ENCODE measurements around the gene FSTL5. TPM values are rescaled to one million over a fixed set of nuclear protein-coding genes. Genes with fewer than 3 reads are reported as not detected.

Gene FSTL5
- total and polyA plus RNA-seq, 2 of the 13 experiments (the other 11 are each of a cell fraction or from before 2014, with no cell fraction given) = 0.03 to 0.07 TPM

DNA sequence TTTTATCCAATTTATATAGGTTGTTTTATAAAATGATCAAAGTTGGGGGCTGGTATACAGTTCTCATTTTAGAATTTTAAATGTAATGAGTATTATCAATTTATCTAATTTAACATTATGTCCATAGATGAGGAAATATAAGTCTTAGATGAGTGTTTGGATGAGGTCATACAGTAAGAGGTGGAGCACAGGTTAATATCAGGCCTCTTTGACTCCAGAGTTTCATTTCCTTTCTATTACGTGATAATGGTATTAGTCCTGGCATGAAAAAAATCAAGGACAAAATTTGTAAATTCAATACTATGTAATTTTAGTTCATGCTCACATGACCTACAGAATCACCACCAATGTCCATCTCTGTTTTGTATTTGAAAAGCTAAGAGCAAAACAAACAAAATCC, 269.8 kb downstream of the FSTL5 start:
- DNase-seq (ENCODE audit: low spot score) (no peak), ATAC-seq (no peak), FAIRE-seq (no peak)
- H3K4me3 ChIP-seq (replicated peaks in 1 of 3; ENCODE audit: insufficient read depth in 1 of 3, low read depth in 2 of 3, low read length in 3 of 3) = no peak overlapping the region
- in situ Hi-C loops (cut with HindIII; ENCODE audit: extremely low pct_ligation_motif_present, low pct_unique_long_range_greater_than_20kb) (no loop called here), intact Hi-C loops (cut with micrococcal nuclease; ENCODE audit: unreplicated experiment) (no loop called here)
- CTCF ChIA-PET (ENCODE audit: low intra/inter-chr PET ratio, low total read pairs) = no interaction called here
- no peaks in the 10 kb centered on the region for H3K27me3 ChIP-seq (ENCODE audit: control insufficient read depth in 1 of 2, insufficient read depth in 2 of 2, low read length in 2 of 2)
- no peaks in the 10 kb centered on the region for H3K4me1 ChIP-seq (ENCODE audit: insufficient read depth, low read length)
- H3K9me3 ChIP-seq (ENCODE audit: low read length) = no peaks in the 10 kb centered on the region
- H3K4me2 ChIP-seq (ENCODE audit: low read depth, low read length) = no peak overlapping the region
- no peak overlapping the region for H3K27ac ChIP-seq (ENCODE audit: extremely low read length, insufficient read depth, low read length)
- WGBS (ENCODE audit: low lambda C conversion rate) = 6% methylated on average over 1 of the region's 1 CpG
- H2AFZ ChIP-seq (ENCODE audit: low read length) = no peak overlapping the region
- H3K36me3 ChIP-seq (replicated peaks in 1 of 2; ENCODE audit: control insufficient read depth in 1 of 2, insufficient read depth in 2 of 2, low read length in 2 of 2) = no peaks in the 10 kb centered on the region
- H3K9ac ChIP-seq (ENCODE audit: insufficient read depth, low read depth, low read length) = no peak overlapping the region
- POLR2A ChIA-PET = no interaction called here
- no peaks in the 10 kb centered on the region for H3K79me2 ChIP-seq (ENCODE audit: insufficient read depth, low read length)
- no peaks in the 10 kb centered on the region for H4K20me1 ChIP-seq (ENCODE audit: insufficient read depth, low read length)
- no TSS peak for BruUV-seq (replicated peaks)
- TF ChIP-seq MBD4 (IDR thresholded peaks at IDR 0.05; ENCODE audit: borderline replicate concordance, low read length) (no peak), ATF7 (IDR thresholded peaks at IDR 0.05) (peak; percentile 25; the same call in 1 of the 2 replicates), ATF7 (CRISPR knock-in tag; IDR thresholded peaks at IDR 0.05) (no peak)

DNA sequence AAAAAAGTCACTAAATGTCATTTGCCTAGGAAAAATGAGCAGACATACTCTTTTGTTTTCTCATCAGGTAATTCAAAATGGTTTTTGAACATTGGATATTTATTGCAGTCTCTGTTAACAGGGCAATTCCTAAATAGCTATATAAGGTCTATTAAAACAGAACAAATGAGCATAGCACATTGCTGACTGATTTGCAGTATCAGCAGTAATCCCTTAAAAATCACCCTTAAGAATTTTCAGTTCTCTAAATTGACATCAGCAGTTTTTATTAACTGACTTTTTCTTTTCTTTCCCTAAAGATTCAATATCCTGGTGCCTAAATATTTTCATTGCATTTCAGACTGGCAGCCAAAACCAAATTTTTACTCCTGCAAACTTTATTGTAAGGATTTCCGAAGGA, 270.2 kb downstream of the FSTL5 start:
- Histone ChIP-seq H4K20me1 (ENCODE audit: insufficient read depth, low read length) (no peaks in the 10 kb centered on the region), H3K36me3 (replicated peaks in 1 of 2; ENCODE audit: control insufficient read depth in 1 of 2, insufficient read depth in 2 of 2, low read length in 2 of 2) (no peaks in the 10 kb centered on the region), H2AFZ (ENCODE audit: low read length) (no peak overlapping the region), H3K4me3 (replicated peaks in 1 of 3; ENCODE audit: insufficient read depth in 1 of 3, low read depth in 2 of 3, low read length in 3 of 3) (no peak overlapping the region), H3K27ac (ENCODE audit: extremely low read length, insufficient read depth, low read length) (no peak overlapping the region), H3K9ac (ENCODE audit: insufficient read depth, low read depth, low read length) (no peak overlapping the region), H3K27me3 (ENCODE audit: control insufficient read depth in 1 of 2, insufficient read depth in 2 of 2, low read length in 2 of 2) (no peaks in the 10 kb centered on the region), H3K9me3 (ENCODE audit: low read length) (no peaks in the 10 kb centered on the region), H3K4me2 (ENCODE audit: low read depth, low read length) (no peak overlapping the region), H3K79me2 (ENCODE audit: insufficient read depth, low read length) (no peaks in the 10 kb centered on the region), H3K4me1 (ENCODE audit: insufficient read depth, low read length) (no peaks in the 10 kb centered on the region)
- ChIA-PET CTCF (ENCODE audit: low intra/inter-chr PET ratio, low total read pairs) (no interaction called here), POLR2A (no interaction called here)
- in situ Hi-C loops (cut with HindIII; ENCODE audit: extremely low pct_ligation_motif_present, low pct_unique_long_range_greater_than_20kb) = no loop called here
- ATAC-seq (no peak), FAIRE-seq (no peak), DNase-seq (ENCODE audit: low spot score) (no peak)
- 0% methylated on average over 1 of the region's 1 CpG for WGBS (ENCODE audit: low lambda C conversion rate)
- BruUV-seq (replicated peaks) = no TSS peak
- TF ChIP-seq ZNF33A (CRISPR knock-in tag; IDR thresholded peaks at IDR 0.05; ENCODE audit: borderline replicate concordance) (no peak), MAFF (IDR thresholded peaks at IDR 0.05; ENCODE audit: low read depth, low read length) (peak; percentile 65), ZNF713 (CRISPR knock-in tag; IDR thresholded peaks at IDR 0.05) (no peak), MAFK (conservative IDR thresholded peaks at IDR 0.05 in 1 of 2, IDR thresholded peaks at IDR 0.05 in 1 of 2; ENCODE audit: low read length in 2 of 2) (peak; percentile 54 to 81; a peak in 3 of 4 replicates)
- intact Hi-C loops (cut with micrococcal nuclease; ENCODE audit: unreplicated experiment) = no loop called here
